Activated naive CD4-positive, alpha-beta T cell treated with anti-CD3 and anti-CD28 coated beads, Interleukin-2, amount 50 U/mL, for 16 hours (primary cell): ENCODE measurements around the gene PTPRR.

ENCODE experiments used
- DNase-seq: peaks from one replicate; pipeline ENCODE4 v3.0.0-alpha.2; 2020

The PTPRR gene, protein sequence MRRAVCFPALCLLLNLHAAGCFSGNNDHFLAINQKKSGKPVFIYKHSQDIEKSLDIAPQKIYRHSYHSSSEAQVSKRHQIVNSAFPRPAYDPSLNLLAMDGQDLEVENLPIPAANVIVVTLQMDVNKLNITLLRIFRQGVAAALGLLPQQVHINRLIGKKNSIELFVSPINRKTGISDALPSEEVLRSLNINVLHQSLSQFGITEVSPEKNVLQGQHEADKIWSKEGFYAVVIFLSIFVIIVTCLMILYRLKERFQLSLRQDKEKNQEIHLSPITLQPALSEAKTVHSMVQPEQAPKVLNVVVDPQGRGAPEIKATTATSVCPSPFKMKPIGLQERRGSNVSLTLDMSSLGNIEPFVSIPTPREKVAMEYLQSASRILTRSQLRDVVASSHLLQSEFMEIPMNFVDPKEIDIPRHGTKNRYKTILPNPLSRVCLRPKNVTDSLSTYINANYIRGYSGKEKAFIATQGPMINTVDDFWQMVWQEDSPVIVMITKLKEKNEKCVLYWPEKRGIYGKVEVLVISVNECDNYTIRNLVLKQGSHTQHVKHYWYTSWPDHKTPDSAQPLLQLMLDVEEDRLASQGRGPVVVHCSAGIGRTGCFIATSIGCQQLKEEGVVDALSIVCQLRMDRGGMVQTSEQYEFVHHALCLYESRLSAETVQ

GRCh38 chr12:70920251-70920851 is at the start of gene PTPRR:
Gene PTPRR (minus strand): TSS chr12:70920738. CDS start chr12:70920390, 348 bp downstream.
- DNase-seq = no peak

- no peak for DNase-seq
These were observed 46.7 kb upstream of the PTPRR start for GRCh38 chr12:70966996-70967790.

DNA sequence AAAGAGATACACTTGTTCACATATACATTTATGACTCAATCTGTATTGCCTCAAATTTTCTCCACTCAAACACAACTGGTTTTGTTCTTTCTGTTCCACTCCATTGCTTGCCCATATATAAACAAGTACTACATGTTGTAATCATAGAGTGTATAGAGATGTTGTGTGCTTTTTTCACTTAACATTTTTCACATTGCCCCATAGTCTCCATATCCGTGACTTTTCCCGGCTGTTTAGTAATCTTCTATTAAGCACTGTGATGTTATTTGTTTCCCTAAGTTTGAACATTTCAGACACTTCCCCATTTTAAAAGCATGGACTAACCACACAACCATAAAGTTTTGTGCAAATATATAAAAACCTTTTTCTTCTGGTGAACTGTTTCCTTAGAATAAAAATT is 45.5 kb upstream of the PTPRR start:
- no peak for DNase-seq

DNA sequence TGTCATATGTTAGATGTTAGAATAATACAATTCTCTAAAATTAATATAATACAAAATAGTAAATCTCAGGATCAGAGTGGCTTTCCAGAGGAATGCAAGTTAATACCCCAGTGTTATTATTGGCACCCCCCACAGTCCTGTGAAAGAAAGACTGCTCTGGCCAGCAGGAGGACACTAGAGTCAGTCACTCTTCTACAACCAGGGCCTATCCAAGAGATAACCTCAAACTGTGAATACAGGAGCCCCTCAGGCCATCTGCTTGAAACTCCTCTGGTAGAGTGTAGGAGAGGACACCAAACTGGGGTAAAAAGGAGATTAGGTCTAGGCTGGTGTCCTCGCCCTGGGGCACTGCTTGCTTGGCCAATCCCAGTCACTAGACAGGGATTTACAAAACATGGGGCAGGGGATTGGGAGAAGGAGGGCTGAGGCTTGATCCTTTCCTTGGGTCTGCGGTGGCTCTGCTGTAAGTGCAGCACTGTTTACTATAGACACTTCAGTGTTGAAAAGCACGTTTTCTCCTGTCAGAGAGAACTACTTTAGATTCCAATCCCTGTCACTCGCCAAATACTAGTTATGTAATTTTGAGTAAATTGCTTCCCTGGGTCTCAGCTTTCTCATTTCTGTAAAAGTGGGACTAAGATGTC is 44.5 kb upstream of the PTPRR start:
- no peak for DNase-seq

GRCh38 chr12:70963081-70963660 is 42.6 kb upstream of the PTPRR start:
- DNase-seq = no peak

GRCh38 chr12:70962226-70962794 is 41.8 kb upstream of the PTPRR start:
- no peak for DNase-seq

DNA sequence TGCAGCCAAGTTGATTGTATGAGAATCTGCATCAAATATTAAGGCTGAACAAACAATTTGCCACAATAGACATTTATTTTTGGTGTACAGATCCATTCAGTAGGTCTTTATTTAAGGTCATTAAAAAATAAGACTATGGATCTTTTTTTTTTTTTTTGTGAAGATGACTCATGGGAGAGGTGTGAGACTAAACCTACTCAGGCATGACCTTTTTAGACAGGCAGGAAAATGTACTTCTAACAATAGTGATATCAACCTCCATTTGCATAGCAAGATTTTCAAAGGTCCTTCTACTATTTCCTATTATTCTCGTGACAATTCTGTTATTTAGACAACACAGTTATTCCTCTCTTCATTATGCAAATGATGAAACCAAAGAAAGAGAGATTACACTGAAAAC is 39.9 kb upstream of the PTPRR start:
- no peak for DNase-seq

DNA sequence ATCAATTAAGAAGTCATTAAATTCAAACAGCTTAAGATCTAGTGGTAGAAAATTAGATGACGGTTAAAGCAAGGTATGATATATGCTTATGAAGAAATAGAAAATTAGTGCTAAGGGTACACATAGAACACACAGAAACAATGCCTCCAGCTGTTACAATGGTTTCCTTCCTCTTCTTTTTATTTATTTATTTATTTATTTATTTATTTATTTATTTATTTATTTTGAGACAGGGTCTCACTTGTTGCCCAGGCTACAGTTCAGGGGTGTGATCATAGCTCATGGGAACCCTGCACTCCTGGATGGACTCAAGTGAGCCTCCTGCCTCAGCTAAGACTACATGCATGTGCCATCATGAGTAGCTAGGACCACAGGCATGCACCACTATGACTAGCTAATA is 34.9 kb upstream of the PTPRR start:
- no peak for DNase-seq

- no peak for DNase-seq
These were observed 29.9 kb upstream of the PTPRR start for GRCh38 chr12:70950451-70950850.

- DNase-seq = no peak
These were observed 28.4 kb upstream of the PTPRR start for GRCh38 chr12:70948976-70949336.

GRCh38 chr12:70948236-70948975 is 27.9 kb upstream of the PTPRR start:
- no peak for DNase-seq

GRCh38 chr12:70936203-70936813 is 15.8 kb upstream of the PTPRR start:
- DNase-seq = no peak

- no peak for DNase-seq
These were observed 12.6 kb upstream of the PTPRR start for GRCh38 chr12:70933133-70933532.

DNA sequence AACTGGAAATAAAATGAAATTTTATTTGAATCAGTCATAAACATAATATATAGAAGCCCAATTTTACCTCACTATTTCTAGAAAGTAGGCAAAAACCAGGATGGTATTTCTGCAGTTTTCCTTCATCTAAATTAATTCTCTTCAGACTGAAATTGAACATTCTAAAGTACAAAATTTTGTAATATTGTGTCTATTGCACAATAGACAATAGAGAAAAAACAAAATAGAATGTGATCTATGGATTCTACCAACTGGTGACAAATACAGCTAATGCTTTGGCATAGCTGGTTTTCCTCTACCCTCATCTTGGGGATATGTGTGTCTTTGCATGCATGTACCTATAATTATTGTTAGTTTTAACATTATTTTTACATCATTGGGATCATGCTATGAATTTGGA is 8.5 kb upstream of the PTPRR start:
- DNase-seq = no peak

- no peak for DNase-seq
These were observed 7.5 kb upstream of the PTPRR start for GRCh38 chr12:70928071-70928470.

GRCh38 chr12:70927356-70927755 is 6.8 kb upstream of the PTPRR start:
- no peak for DNase-seq

DNA sequence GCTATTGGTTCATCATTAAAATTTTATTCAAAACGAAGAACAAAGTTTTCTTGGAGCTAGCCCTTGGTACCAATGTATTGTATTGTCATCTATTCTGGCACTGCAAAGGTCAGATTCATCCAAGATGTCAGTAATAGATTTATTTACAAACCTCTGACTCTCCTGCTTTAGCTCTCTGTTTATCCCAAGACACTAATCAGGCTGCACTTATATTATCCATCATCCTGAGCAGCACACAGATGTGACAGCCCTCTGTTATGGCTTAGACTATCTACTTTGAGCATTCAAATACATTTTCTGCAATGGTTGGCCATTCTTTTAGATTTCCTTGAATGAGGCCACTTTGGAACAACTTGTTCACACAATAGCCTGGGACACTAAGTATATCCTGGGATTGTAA is 5.0 kb upstream of the PTPRR start:
- DNase-seq = no peak

DNA sequence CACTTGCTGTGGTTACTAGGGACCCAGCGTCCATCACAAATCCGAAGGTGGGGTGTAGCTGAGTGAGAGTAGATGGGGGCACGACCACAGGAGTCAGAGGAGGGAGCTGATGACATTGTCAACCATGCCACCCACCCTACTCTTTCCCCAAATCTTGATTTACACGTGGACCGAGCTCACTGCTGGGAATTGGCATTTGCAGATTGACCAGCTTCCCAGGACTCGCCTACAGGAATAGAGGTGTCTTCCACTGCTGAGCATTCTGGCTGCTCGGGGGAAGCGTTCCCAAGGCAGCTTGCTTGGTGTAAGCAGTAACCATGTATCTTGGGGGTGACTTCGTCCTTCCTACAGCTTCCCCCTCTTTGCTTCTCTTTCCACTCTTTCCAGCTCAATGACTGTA is 353 bp upstream of the PTPRR start:
- no peak for DNase-seq

DNA sequence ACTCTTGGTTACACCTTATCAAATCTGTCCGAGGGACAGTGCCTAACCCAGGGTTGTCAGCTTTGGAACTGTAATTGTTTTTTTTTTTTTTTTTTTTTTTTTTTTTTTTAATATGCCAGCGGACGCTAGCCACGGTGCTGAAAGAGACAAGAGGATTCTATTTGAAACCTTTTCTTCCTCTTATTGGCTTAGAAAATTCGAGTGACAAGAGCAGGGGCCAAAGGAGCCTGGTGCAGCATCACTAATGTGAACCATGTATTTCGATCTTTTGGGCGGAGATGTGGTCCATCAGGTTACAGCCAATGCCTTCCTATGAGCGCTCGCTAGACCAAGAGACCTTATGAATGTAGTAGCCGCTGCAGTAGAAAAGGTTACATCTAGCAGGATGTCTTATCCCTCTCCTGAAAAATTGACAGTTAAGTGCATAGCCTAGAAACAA is 922 bp downstream of the PTPRR start:
- DNase-seq = no peak

GRCh38 chr12:70919176-70919575 is 1.4 kb downstream of the PTPRR start:
- no peak for DNase-seq

DNA sequence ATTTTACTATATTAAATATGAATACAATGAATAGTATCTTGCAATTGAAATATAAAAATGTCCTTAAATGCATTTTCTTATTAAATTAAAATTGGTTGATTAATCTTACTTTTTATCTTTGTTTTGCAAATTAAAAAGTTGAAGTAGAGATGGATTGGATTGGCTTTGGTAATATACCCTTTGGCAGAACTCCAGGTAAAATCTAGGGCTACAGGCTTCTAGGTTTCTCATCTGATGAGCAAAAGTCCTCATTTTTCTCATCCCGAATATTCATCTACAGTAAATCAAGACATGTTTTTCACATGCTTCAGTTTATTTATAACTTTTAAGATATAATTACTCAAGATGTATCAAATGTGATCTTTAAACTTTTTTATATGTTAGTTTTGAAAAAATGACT is 2.2 kb downstream of the PTPRR start:
- DNase-seq = no peak
